ENCODE results near the gene FNDC3B. TPM values are rescaled to one million over a fixed set of nuclear protein-coding genes. Genes with fewer than 3 reads are reported as not detected.

Gene FNDC3B
- total RNA-seq, 1 donor from 2014 or later, result 68.5 TPM

GRCh38 chr3:172210355-172210754 lies 171.0 kb downstream of the FNDC3B start:
- peaks cover 45% of the 10 kb centered on the region for H3K4me1 ChIP-seq

GRCh38 chr3:172211123-172211522 lies 171.7 kb downstream of the FNDC3B start:
- no peak for TF ChIP-seq POLR2A (IDR thresholded peaks at IDR 0.05)
- no peak for TF ChIP-seq POLR2AphosphoS5 (IDR thresholded peaks at IDR 0.05; ENCODE audit: insufficient read depth in 1 of 2, low read depth in 1 of 2)
- Histone ChIP-seq H3K9me3 (no peaks in the 10 kb centered on the region), H3K4me1 (peaks cover 49% of the 10 kb centered on the region), H3K4me3 (no peak overlapping the region), H3K27me3 (no peaks in the 10 kb centered on the region), H3K36me3 (no peaks in the 10 kb centered on the region), H3K27ac (no peak overlapping the region)
- DNase-seq (ENCODE audit: extremely low spot score in 2 of 2), result no peak
- intact Hi-C loops (cut with DNase I), result no loop called here

More at GRCh38 chr3:172210355-172210754, 171.0 kb downstream of the FNDC3B start:
- no peaks in the 10 kb centered on the region for H3K9me3 ChIP-seq
- no peak overlapping the region for H3K4me3 ChIP-seq
- intact Hi-C loops (cut with DNase I), result no loop called here
- TF ChIP-seq POLR2A (IDR thresholded peaks at IDR 0.05) (no peak), POLR2AphosphoS5 (IDR thresholded peaks at IDR 0.05; ENCODE audit: insufficient read depth in 1 of 2, low read depth in 1 of 2) (no peak), CTCF (IDR thresholded peaks at IDR 0.05) (no peak)
- H3K36me3 ChIP-seq, result no peaks in the 10 kb centered on the region
- H3K27me3 ChIP-seq, result no peaks in the 10 kb centered on the region
- no peak for DNase-seq (ENCODE audit: extremely low spot score in 2 of 2)
- no peak overlapping the region for H3K27ac ChIP-seq

GRCh38 chr3:172213200-172213599 lies 173.8 kb downstream of the FNDC3B start:
- intact Hi-C loops (cut with DNase I), result no loop called here
- Histone ChIP-seq H3K27me3 (no peaks in the 10 kb centered on the region), H3K36me3 (no peaks in the 10 kb centered on the region), H3K4me1 (peaks cover 69% of the 10 kb centered on the region), H3K27ac (no peak overlapping the region), H3K4me3 (no peak overlapping the region), H3K9me3 (no peaks in the 10 kb centered on the region)
- no peak for DNase-seq (ENCODE audit: extremely low spot score in 2 of 2)
- no peak for TF ChIP-seq POLR2A (IDR thresholded peaks at IDR 0.05)
- TF ChIP-seq CTCF (IDR thresholded peaks at IDR 0.05), result no peak
- no peak for TF ChIP-seq POLR2AphosphoS5 (IDR thresholded peaks at IDR 0.05; ENCODE audit: insufficient read depth in 1 of 2, low read depth in 1 of 2)

GRCh38 chr3:172213904-172214303 lies 174.5 kb downstream of the FNDC3B start:
- Histone ChIP-seq H3K4me1 (peaks cover 76% of the 10 kb centered on the region), H3K36me3 (no peaks in the 10 kb centered on the region), H3K4me3 (no peak overlapping the region), H3K27ac (no peak overlapping the region), H3K9me3 (no peaks in the 10 kb centered on the region), H3K27me3 (no peaks in the 10 kb centered on the region)
- TF ChIP-seq POLR2A (IDR thresholded peaks at IDR 0.05) (no peak), CTCF (IDR thresholded peaks at IDR 0.05) (no peak), POLR2AphosphoS5 (IDR thresholded peaks at IDR 0.05; ENCODE audit: insufficient read depth in 1 of 2, low read depth in 1 of 2) (no peak)
- intact Hi-C loops (cut with DNase I), result no loop called here
- no peak for DNase-seq (ENCODE audit: extremely low spot score in 2 of 2)

- Histone ChIP-seq H3K4me3 (no peak overlapping the region), H3K4me1 (peaks cover 83% of the 10 kb centered on the region), H3K27ac (no peak overlapping the region), H3K9me3 (no peaks in the 10 kb centered on the region), H3K36me3 (no peaks in the 10 kb centered on the region), H3K27me3 (no peaks in the 10 kb centered on the region)
- intact Hi-C loops (cut with DNase I), result no loop called here
- no peak for DNase-seq (ENCODE audit: extremely low spot score in 2 of 2)
- no peak for TF ChIP-seq POLR2AphosphoS5 (IDR thresholded peaks at IDR 0.05; ENCODE audit: insufficient read depth in 1 of 2, low read depth in 1 of 2)
- TF ChIP-seq CTCF (IDR thresholded peaks at IDR 0.05), result no peak
- TF ChIP-seq POLR2A (IDR thresholded peaks at IDR 0.05), result no peak
Observed at GRCh38 chr3:172216267-172216666, 176.9 kb downstream of the FNDC3B start.

All from vagina (tissue), 2 donors.